Peyer's patch (tissue), 4 donors: Measurements from ENCODE around the gene CACNA1S. TPM values are rescaled to one million over a fixed set of nuclear protein-coding genes. Genes with fewer than 3 reads are reported as not detected.

ENCODE experiments used
- DNase-seq, 3 donors: peaks; one replicate each; pipeline ENCODE4 v3.0.0-alpha.2; 2017 to 2019
- H3K27ac ChIP-seq, 4 donors: fragments of 200-600 bp; sonication (generic); one replicate each; pipeline ENCODE4 v1.5.1; 2016 to 2019
- H3K27me3 ChIP-seq, 2 donors: fragments of 200-600 bp; sonication (generic); one replicate each; pipeline ENCODE4 v1.5.1; 2019
- H3K36me3 ChIP-seq, 3 donors: fragments of 200-600 bp; sonication (generic); one replicate each; pipeline ENCODE4 v1.5.1; 2016 to 2019
- H3K4me1 ChIP-seq, 4 donors: fragments of 200-600 bp; sonication (generic); one replicate each; pipeline ENCODE4 v1.5.1; 2016 to 2019
- H3K4me3 ChIP-seq, 4 donors: fragments of 200-600 bp; sonication (generic); 1 replicate in 3 of 4; 2 replicates in 1 of 4; pipeline ENCODE4 v1.5.1; 2016 to 2019; ENCODE audit warnings: mild to moderate bottlenecking in 1 of 4
- H3K9me3 ChIP-seq, 4 donors: fragments of 200-600 bp; sonication (generic); one replicate each; pipeline ENCODE4 v1.5.1; 2016 to 2019; ENCODE audit warnings: mild to moderate bottlenecking in 1 of 4
- CTCF ChIP-seq, 6 experiments: fragments of 450-650 bp in 4 of 6; fragments of 200-600 bp in 2 of 6; sonication (generic) in 1 of 6; IDR thresholded peaks; one replicate each; pipeline ENCODE4 v1.5.1; 2017 to 2019; ENCODE audit warnings: antibody characterized with exemption in 6 of 6, mild to moderate bottlenecking in 3 of 6, moderate library complexity in 1 of 6
- POLR2A ChIP-seq, 2 donors: fragments of 450-650 bp; IDR thresholded peaks; one replicate each; pipeline ENCODE4 v1.5.1; 2017; ENCODE audit warnings: antibody characterized with exemption in 2 of 2, mild to moderate bottlenecking in 2 of 2, moderate library complexity in 2 of 2
- total RNA-seq, 4 donors: library from RNA; depleted of rRNA; stranded (reverse); fragments of >200 nt; gene quantifications; one replicate each; pipeline ENCODE4 v1.1.0, GENCODE V29; 2016

CACNA1S gene
- total RNA-seq, 4 donors from 2014 or later = not detected

- Histone ChIP-seq H3K9me3 (no peaks in the 10 kb centered on the region), H3K4me3 (no peak overlapping the region), H3K36me3 (no peaks in the 10 kb centered on the region), H3K4me1 (peaks cover 0 to 51% (median 24%) of the 10 kb centered on the region in 4 donors), H3K27me3 (no peaks in the 10 kb centered on the region), H3K27ac (no peak overlapping the region)
- TF ChIP-seq POLR2A (IDR thresholded peaks at IDR 0.05) (no peak), CTCF (IDR thresholded peaks at IDR 0.05) (no peak)
- DNase-seq = no peak
Observed at GRCh38 chr1:201015551-201016091, 96.6 kb downstream of the CACNA1S start.

GRCh38 chr1:201014816-201015200 is 97.4 kb downstream of the CACNA1S start:
- Histone ChIP-seq H3K4me1 (peaks cover 0 to 43% (median 16%) of the 10 kb centered on the region in 4 donors), H3K27ac (no peak overlapping the region), H3K4me3 (no peak overlapping the region), H3K27me3 (no peaks in the 10 kb centered on the region), H3K36me3 (no peaks in the 10 kb centered on the region), H3K9me3 (no peaks in the 10 kb centered on the region)
- no peak for DNase-seq
- TF ChIP-seq CTCF (IDR thresholded peaks at IDR 0.05) = no peak
- TF ChIP-seq POLR2A (IDR thresholded peaks at IDR 0.05) = no peak

- H3K36me3 ChIP-seq = no peaks in the 10 kb centered on the region
- DNase-seq = no peak
- peaks cover 0 to 37% (median 13%) of the 10 kb centered on the region in 4 donors for H3K4me1 ChIP-seq
- no peak for TF ChIP-seq POLR2A (IDR thresholded peaks at IDR 0.05)
- TF ChIP-seq CTCF (IDR thresholded peaks at IDR 0.05) = no peak
- H3K27me3 ChIP-seq = no peaks in the 10 kb centered on the region
- H3K9me3 ChIP-seq = no peaks in the 10 kb centered on the region
- H3K27ac ChIP-seq = no peak overlapping the region
- H3K4me3 ChIP-seq = no peak overlapping the region
Observed at GRCh38 chr1:201013991-201014815, 98.0 kb downstream of the CACNA1S start.

GRCh38 chr1:201013031-201013485 is 99.2 kb downstream of the CACNA1S start:
- no peak for TF ChIP-seq POLR2A (IDR thresholded peaks at IDR 0.05)
- no peak for TF ChIP-seq CTCF (IDR thresholded peaks at IDR 0.05)
- Histone ChIP-seq H3K4me1 (peaks cover 0 to 35% (median 11%) of the 10 kb centered on the region in 4 donors), H3K27ac (no peak overlapping the region), H3K9me3 (no peaks in the 10 kb centered on the region), H3K27me3 (no peaks in the 10 kb centered on the region), H3K4me3 (no peak overlapping the region), H3K36me3 (no peaks in the 10 kb centered on the region)
- DNase-seq = no peak

- TF ChIP-seq CTCF (IDR thresholded peaks at IDR 0.05) = no peak
- TF ChIP-seq POLR2A (IDR thresholded peaks at IDR 0.05) = no peak
- Histone ChIP-seq H3K9me3 (no peaks in the 10 kb centered on the region), H3K27ac (no peak overlapping the region), H3K36me3 (no peaks in the 10 kb centered on the region), H3K4me1 (peaks cover 0 to 20% (median 7%) of the 10 kb centered on the region in 4 donors), H3K4me3 (no peak overlapping the region), H3K27me3 (no peaks in the 10 kb centered on the region)
- no peak for DNase-seq
Observed at GRCh38 chr1:201011616-201012015, 100.6 kb downstream of the CACNA1S start.
